GM19035 (cell line): ENCODE data around the gene ARID3C.

ENCODE experiments used
- ATAC-seq: cut with Tn5 transposase; IDR thresholded peaks from one replicate; pipeline ENCODE4 v1.9.1; 2021; ENCODE audit not compliant: unreplicated experiment

The ARID3C gene

GRCh38 chr9:34628656-34629490 lies at the start of gene ARID3C:
TSS of gene ARID3C (minus strand) at chr9:34629066. CDS start at chr9:34628014, 1,052 bp downstream.
- ATAC-seq, result no peak

DNA sequence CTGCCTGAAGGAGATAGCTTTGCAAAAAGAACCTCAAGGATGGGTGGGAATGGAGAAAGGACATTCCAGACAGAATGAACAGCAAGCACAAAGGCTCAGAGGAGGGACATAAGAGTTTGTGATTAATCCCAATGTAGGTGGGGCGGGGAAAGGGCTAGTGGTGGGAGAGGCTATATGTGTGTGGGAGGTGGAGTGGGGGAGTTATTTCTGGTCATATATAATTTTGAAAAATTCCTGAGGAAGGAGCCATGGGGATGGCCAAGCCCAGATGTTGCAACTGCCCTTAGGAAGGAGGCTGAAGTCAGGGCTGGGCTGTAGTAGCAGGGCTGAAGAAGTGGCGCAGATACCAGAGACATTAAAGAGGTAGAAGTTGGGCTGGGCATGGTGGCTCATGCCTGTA lies 47.0 kb upstream of the ARID3C start:
- ATAC-seq, result no peak

DNA sequence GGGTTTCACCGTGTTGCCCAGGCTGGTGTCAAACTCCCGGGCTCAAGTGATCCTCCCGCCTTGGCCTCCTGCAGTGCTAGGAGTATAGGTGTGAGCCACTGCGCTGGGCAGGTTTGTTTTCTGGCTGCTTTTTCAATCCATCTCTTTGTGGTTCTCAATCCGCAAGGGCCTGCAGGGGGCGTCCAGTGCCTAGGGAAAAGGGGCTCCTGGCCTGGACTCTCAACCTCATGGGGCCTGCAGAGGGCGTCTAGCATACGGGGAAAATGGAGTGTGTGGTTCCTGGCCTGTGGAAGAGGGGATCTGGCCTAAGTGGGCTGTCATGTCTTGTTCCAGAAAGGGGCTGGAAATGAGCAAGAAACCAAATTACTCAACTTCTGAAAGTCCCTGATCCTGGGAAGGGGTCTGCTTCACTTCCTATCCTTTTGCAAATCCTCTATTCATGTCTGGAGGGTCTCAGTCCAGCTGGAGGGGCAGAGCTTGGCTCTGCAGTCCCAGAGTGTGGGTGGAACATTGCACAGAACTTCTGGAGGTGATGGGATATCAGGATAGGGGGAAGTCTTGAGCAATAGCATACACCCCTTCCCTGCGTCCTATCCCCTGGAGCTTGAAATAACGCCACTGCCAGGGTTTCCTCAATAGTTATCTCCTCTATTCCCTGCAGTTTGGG lies 46.3 kb upstream of the ARID3C start:
- ATAC-seq, result no peak

- no peak for ATAC-seq
Observed at GRCh38 chr9:34674440-34674839, 45.6 kb upstream of the ARID3C start.

DNA sequence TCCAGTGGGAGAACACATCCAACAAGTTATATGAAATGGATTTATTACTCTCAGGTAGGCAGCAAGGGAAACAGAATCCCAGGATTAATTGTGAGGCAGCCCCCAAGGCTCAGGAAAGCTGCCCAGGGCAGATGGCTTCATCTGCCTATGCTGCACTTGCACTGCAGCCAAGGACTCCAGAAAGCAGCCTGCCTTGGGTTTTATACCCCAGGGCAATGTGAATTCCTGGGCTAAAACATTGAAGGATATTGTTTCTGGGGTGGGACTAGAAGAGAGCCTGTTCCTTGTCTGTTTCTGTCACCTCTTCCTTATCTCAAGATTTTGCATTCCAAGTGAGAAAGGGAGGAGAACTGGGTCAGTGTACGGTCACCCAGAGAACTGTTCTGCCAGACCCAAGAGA lies 42.4 kb upstream of the ARID3C start:
- no peak for ATAC-seq

GRCh38 chr9:34669809-34670562 lies 41.1 kb upstream of the ARID3C start:
- no peak for ATAC-seq

DNA sequence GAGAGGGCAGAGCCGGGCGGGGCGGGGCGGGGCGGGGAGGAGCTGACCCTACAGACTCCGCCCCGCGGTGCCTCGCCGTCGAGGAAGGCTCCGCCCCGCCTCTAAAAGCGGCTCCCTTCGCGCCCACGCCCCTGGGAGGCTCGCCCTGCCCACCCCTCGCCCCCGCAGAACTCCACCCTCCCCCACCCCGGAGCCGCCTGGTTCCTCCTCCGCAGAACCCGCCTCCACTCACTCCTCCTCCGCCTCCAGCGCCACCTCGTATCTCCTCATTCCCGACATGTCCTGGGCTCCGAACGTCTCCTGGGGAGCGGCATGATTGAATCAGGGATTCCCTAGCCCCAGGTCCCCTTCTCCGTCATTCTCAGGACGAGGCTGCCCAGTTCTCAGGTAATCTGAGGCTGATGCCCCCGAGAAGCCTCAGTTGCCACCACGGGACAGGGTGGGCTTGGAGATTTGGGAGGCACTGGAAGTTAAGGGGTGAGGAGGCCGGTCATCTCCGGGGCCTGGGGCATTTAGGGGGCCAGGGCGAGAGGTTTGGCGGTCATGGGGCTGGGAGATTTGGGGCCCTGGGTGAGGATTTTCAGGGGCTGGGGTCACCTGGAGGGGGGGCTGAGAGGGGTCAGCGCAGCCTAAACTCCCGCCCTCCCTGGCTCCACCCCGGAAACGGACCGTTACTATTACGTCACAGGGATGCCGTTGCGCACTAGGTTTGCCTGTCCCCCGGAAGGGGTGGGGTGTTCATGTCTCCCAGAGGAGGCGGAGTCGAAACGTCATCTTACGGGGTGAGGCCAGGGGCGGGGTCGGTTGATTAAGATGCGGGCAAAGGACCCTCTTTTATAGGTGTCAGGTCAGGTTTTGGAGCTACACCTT lies 36.8 kb upstream of the ARID3C start:
- peak; percentile 69 for ATAC-seq

DNA sequence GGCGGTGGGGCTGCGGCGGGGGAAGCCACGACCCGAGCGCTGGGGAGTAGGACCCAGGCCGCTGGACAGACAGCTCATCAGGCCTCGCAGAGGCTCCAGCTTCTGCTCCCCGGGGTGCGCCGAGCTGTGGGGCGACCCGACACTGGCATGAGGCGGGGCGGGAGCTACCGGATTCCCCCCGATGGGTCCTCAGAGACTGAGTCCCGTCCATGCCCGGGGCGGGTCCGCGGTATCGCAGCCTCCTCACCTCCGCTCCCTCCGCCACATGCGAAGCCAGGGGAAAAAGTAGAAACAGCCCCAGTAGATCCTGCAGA lies 36.2 kb upstream of the ARID3C start:
- peak; percentile 23 for ATAC-seq

DNA sequence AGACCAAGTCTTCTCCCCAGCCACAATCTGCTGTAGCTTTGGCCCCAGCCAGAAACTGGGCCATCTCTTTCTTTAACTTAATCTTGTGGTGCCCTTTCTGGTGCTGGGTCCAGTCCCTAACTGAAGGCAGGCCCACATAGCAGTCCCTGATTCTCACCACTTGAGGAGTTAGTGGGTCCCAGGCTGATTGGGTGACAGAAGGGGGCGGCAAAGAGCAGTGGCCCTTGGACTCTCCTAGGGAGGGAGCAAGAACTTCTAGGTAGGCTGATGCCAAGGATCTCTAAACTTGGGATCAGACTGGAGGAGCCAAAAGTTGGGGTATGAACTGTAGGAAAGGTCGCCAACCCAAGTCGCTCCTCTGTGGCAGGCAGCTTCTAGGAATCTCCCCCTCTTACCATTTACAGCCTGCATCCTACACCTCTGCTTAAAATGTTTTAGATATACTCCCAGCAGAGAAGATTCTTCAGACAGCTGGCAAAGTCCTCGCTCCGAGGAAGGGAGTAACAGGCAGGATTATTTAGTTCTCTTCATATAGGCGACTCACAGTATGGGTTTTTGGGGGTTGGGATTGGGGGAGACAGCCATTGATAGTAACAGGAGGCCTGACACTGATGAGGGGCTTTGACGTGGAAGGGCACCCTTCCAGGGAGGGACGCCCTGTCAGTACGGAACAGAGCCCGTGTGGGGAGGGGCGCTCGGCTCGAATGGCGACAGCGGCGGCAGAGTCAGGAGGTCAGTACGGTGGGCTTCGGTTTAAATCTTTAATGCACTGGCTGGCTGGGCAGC lies 35.6 kb upstream of the ARID3C start:
- peak; percentile 43 for ATAC-seq

- ATAC-seq, result no peak
Observed at GRCh38 chr9:34663303-34663605, 34.4 kb upstream of the ARID3C start.

GRCh38 chr9:34662526-34663302 lies 33.8 kb upstream of the ARID3C start, which contains the start of gene CCL27:
TSS of gene CCL27 (minus strand) at chr9:34662657. CDS start at chr9:34662633, 24 bp downstream.
- no peak for ATAC-seq

GRCh38 chr9:34659592-34660253 lies 30.9 kb upstream of the ARID3C start:
- no peak for ATAC-seq

DNA sequence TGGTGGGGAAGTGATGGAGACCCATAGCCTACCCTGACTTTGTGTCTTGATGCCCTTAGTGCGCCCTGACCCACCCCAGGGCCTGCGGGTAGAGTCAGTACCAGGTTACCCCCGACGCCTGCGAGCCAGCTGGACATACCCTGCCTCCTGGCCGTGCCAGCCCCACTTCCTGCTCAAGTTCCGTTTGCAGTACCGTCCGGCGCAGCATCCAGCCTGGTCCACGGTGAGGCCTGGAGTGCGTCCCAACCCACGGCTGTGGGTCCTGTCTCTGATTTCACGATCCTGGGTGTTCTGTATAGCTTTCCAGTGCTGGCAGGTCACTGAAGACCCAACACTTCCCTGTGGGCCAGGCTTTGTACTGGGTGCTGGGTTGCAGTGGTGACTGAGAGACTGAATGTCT lies 29.6 kb upstream of the ARID3C start:
- ATAC-seq, result no peak

DNA sequence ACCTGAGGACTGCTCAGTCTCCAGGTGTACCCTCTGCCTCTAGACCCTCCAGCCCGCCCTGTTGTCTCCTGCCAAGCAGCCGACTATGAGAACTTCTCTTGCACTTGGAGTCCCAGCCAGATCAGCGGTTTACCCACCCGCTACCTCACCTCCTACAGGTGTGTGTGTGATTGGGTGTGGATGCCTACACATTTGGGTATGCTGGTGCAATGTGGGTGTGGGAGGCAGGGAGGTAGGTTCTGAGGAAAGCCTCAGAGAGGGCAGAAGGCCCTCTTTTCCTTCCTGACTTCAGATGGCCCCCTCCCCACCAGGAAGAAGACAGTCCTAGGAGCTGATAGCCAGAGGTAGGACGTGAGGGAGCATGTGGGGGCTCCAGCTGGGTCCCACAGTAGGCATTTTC lies 28.1 kb upstream of the ARID3C start:
- ATAC-seq, result no peak

DNA sequence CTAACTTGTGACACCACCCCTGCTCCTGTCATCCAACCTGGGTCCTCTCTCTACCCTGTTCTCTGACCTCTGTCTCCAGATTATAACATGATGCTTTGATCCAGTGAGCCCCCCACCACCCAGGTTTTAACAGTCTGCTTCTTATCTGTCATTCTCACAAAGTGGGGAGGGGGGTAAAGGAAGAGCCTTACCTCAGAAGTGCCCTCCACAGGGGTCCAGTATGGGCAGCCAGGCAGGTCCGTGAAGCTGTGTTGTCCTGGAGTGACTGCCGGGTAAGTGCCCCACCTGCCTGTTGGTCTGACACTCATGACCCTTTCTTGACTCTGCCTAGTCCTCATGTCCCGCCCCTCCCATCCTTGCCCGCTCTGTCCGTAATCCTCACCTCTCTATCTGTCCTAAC lies 26.5 kb upstream of the ARID3C start:
- ATAC-seq, result no peak

DNA sequence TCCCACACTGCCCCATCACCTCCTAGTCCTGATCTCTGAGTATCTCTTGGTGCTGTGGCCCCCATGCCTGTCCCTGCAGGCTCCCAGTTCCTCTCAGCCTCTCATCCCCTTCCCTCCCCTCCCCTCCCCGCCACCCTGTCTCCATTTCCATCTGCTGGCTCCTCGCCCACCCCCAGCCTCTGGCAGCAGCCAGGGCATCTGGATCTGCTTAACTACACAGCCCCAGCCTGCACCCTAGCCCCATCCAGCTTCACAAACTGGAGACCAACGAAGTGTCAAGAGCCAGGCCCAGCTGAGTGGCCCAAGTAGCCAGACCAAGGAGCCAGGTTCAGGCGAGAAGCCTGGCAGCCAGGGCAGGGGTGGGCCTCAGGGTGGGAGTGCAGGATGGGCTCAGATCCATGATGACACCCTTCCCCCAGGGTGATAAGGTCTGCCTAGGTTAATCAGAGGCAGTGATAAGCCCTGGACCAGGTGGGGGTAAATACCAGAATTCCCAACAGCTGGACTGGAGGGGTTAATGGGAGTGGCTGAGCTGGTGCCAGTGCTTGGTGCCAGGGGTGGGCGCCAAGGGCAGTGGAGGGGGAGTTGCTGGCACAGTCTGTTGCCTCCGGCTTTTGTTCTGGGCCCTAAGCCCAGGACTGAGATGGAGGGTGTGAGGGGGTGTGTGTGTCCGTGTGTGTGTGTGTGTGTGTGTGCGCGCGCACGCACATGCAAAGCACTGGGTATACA lies 25.6 kb upstream of the ARID3C start:
- ATAC-seq, result no peak

- ATAC-seq, result no peak
Observed at GRCh38 chr9:34653151-34654072, 24.5 kb upstream of the ARID3C start.
